H54 (cell line): Measurements from ENCODE around the gene GABRG3.

Experiments used
- DNase-seq: peaks from one replicate; pipeline ENCODE4 v3.0.0; 2011; ENCODE audit warnings: low spot score, mixed read lengths; ENCODE audit not compliant: insufficient read length
- FAIRE-seq: peaks from 3 replicates; lab custom pipeline; 2011; peaks lifted over from hg19 to GRCh38; lab: Jason Lieb, UNC
- POLR2A ChIP-seq: IDR thresholded peaks from 2 replicates; pipeline ENCODE4 v1.6.1; 2011; ENCODE audit warnings: low read depth, mild to moderate bottlenecking, low read length

Gene GABRG3

DNA sequence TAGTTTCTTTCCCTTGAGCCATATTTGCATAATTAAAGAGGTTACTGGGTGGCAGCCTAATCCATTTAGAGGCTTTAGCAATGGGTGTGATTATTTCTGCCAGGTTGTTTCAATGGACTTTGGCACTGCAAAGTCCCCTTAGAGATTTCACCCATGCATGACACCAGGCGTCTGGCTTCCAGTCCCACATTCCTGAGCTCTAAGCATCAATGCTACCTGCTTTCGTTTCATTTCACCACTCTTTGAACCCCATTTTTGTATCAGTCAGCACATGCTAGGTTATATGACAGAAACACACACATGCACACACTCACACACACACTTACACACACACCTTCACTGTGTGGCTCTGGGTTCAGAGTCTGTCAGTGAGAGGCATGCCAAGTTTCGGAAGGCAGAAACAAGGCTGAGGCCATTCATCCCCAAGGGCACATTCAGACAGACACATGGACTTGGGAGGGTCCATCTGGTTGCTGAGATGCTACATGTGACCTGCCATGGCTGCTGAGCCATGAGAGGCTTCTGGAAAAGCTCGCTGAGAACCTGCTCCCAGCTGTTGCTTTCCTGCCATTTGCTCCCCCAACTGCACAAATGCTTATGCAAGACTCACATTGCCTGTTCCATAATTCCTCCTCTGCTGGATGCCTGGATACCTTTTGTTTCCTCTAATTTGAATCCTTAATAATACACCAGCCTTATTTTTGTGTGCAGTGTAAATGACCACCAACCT is 354.1 kb downstream of the GABRG3 start:
- no peak for DNase-seq
- TF ChIP-seq POLR2A: no peak
- no peak for FAIRE-seq

GRCh38 chr15:27327467-27328025 is 356.6 kb downstream of the GABRG3 start:
- no peak for TF ChIP-seq POLR2A
- DNase-seq (no peak), FAIRE-seq (no peak)

DNA sequence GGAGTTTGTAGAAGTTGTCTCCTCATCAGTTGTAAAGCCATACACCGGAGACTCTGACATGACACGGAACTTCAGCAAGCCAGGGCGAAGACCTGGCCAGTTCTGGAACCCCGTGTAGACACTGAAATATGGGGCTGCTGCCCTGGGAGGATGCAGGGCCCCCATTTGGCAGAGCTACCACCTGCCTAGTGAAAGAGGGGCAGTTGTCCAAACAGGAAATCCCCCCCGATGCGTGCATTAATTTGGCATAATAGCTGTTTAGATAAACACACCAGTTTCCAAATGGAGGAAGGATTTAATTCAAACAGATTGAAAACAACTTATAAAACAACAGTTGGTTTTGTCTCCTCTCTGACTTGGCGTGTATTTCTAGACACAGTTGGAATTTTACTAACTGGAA is 357.2 kb downstream of the GABRG3 start:
- TF ChIP-seq POLR2A: no peak
- DNase-seq (no peak), FAIRE-seq (no peak)

- FAIRE-seq (no peak), DNase-seq (no peak)
- TF ChIP-seq POLR2A: no peak
Observed at GRCh38 chr15:27328608-27329007, 357.6 kb downstream of the GABRG3 start.

- FAIRE-seq: no peak
- TF ChIP-seq POLR2A: no peak
- no peak for DNase-seq
Observed at GRCh38 chr15:27330326-27330725, 359.3 kb downstream of the GABRG3 start.

- TF ChIP-seq POLR2A: no peak
- FAIRE-seq: no peak
- DNase-seq: no peak
Observed at GRCh38 chr15:27336676-27337075, 365.7 kb downstream of the GABRG3 start.

- TF ChIP-seq POLR2A: no peak
- FAIRE-seq: no peak
- no peak for DNase-seq
Observed at GRCh38 chr15:27339138-27339537, 368.2 kb downstream of the GABRG3 start.

DNA sequence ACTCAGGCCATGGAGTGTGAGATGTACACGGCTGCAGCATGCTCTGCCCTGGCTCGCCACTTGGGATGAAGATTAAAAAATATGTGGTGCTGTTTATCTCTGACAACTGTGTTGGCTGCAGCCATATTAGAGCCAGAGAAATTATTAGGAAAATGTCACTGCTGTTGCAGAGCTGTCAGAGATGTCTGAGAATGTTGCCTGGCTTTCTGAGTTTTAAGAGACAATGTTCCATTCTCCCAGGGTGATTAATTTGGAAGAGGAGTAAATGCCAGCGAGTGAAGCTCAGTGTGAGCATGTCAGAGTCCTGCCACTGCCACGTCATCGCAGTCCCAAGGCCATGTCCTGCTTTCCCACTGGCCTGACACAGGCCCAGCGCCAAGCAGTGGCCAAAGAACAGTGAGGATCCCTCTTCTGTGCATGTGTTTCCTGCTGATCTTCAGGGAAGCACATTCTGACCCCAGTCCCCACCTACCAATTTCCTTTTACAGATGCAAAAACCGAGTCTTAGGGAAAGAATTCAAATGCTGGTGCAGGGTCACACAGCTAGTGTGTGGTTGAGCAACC is 370.9 kb downstream of the GABRG3 start:
- no peak for TF ChIP-seq POLR2A
- no peak for DNase-seq
- FAIRE-seq: no peak

DNA sequence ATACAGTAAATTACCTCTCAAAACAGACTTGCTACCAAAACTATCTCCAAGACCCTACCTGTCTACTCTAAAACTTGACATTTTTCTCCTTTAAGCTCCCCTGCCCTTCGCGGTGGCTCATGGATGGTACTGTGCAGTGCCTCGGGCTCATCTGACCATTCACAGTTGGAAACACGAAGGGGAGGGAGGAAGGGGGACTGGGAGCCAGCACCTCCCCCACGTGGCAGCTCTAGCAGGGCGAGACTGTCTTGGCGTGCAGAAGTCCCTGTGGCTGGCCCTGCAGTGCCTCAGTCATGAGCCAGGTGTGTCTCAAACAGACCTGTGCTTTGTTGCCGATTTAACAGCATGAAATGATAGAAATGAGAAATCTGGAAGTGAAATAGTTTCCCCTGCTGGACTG is 372.0 kb downstream of the GABRG3 start:
- no peak for FAIRE-seq
- no peak for DNase-seq
- TF ChIP-seq POLR2A: no peak

- DNase-seq (no peak), FAIRE-seq (no peak)
- no peak for TF ChIP-seq POLR2A
Observed at GRCh38 chr15:27352136-27352535, 381.2 kb downstream of the GABRG3 start.

- DNase-seq: no peak
- FAIRE-seq: no peak
- no peak for TF ChIP-seq POLR2A
Observed at GRCh38 chr15:27353856-27354255, 382.9 kb downstream of the GABRG3 start.

GRCh38 chr15:27358751-27359434 is 387.9 kb downstream of the GABRG3 start:
- FAIRE-seq: no peak
- TF ChIP-seq POLR2A: no peak
- DNase-seq: no peak

DNA sequence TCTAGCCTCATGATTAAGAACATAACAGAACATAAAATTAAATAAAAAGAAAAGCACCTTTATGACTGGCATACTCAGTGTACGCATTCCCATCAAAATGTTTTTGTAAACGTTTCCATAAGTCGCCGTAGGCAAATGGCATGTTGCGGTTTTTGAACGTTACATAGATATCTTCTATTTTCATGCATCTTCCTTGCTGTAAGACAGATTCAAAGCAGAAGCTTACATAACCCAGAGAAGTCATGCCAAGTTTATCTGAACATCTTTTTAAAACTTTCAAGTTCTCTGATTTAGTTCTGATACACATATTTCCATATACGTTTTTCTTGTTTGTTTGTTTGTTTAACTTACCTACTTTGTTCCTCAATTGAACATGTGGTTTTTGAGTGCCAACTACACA is 388.6 kb downstream of the GABRG3 start:
- FAIRE-seq: no peak
- TF ChIP-seq POLR2A: no peak
- no peak for DNase-seq

DNA sequence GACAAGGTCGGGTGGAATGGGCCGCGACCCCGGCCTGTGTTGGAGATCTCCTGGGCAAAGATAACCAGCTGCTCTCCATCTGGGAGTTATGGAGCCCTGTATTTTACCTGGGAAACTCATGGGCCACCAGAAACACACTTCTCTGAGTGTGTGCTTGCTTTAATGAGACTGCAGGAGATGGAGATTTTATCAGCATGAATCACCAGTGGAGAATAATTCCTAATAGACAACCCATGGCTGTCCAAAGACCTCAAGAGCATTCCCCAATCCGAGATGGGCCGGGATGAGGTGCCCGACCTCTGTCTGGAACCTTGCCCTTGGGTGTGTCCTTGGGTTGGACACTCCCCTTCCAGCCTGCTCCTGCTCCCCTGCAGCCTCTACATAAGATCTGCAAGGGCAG is 389.3 kb downstream of the GABRG3 start:
- TF ChIP-seq POLR2A: no peak
- DNase-seq (no peak), FAIRE-seq (no peak)

- FAIRE-seq: no peak
- no peak for TF ChIP-seq POLR2A
Observed at GRCh38 chr15:27361438-27361837, 390.5 kb downstream of the GABRG3 start.

More at GRCh38 chr15:27361438-27361837, 390.5 kb downstream of the GABRG3 start:
- DNase-seq: no peak
